Activated CD4-positive, alpha-beta T cell treated with anti-CD3 and anti-CD28 coated beads, Interleukin-2, amount 50 U/mL, for 1 hour (primary cell): Measurements from ENCODE around the gene CD207.
"Not testable (repeated sequence)": the region's sequence is repeated elsewhere in the genome, so short reads cannot be mapped to it uniquely, and the experiment has no call there.

Source experiments
- DNase-seq: peaks from one replicate; pipeline ENCODE4 v3.0.0-alpha.2; 2020

Gene CD207

DNA sequence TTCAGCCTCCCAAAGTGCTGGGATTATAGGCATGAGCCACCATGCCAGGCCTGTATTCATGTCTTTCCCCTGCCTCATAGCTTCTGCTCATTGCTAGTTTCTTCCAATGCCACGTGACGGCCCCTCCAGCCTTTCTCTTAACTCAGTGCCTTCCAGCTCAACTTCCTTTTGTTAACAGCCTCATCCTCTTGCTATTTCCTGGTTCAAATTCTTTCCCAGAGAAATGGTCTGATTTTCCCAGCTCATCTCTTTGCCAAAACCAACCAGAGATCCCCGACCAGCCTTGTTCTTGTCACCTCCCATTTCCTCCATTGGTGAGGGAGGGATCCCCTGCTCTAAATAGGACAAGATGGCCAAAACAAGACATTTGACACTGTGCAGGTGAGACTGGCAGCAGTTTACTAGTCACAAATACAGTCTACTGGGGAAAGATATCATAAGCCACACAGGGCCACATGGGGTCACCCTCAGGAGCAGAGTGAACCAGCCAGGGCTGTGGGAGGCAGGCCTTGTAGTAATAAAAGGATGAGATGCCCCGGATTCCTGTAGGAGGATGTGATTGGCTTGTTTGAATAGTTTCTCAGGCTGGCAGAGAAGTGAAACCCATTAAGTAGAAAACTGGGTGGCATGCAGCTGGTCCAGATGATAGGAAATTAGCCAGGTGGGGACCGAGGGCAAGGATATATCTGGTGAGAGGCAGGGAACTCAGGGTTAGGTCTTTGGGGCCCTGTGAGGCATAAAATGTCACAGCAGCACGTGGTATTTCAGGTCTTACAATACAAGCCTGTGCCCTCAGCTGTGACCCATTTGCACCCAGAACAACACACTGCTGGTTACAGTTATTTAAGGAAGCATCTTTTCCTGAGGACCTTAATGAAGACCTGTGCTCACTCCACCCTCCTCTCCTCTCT is 6.4 kb downstream of the CD207 start:
- DNase-seq = no peak

DNA sequence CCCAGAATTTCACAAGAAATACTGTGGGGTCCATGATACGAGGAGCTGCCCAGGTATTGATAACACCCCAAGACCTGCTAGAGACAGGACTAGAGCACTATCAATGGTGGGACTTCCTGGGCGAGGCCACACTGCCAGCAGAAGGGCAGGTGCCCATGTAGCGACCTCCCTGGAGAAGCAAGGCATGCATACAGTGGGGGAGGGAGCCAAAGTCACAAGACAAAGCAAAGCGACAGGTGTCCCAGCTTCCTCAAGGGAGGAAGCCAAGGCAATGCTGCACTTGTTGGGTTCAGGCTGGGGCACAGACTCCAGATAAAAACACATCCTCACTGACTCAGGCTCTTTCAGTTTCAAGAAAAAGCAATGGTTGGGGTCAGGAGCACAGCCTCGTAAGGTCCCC is 7.5 kb downstream of the CD207 start:
- no peak for DNase-seq

DNA sequence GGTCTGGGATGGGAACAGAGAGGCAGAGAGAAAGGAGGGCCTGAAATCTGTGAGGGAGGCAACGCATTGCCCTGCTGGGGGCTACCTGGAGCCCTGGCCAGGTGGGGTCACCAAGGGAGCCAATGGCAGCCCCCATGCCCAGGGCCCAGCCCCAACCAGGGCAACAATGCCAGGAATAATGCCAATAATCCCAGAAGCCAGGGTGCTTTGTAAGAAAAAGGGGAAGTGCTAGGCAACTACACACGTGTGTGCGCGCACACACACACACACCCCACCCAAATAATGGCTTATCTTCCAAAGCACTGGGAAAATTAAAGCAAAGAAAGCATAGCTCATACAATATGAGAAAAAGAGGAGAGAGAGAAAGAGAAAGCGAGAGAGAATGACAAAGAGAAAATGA is 8.2 kb downstream of the CD207 start:
- no peak for DNase-seq

DNA sequence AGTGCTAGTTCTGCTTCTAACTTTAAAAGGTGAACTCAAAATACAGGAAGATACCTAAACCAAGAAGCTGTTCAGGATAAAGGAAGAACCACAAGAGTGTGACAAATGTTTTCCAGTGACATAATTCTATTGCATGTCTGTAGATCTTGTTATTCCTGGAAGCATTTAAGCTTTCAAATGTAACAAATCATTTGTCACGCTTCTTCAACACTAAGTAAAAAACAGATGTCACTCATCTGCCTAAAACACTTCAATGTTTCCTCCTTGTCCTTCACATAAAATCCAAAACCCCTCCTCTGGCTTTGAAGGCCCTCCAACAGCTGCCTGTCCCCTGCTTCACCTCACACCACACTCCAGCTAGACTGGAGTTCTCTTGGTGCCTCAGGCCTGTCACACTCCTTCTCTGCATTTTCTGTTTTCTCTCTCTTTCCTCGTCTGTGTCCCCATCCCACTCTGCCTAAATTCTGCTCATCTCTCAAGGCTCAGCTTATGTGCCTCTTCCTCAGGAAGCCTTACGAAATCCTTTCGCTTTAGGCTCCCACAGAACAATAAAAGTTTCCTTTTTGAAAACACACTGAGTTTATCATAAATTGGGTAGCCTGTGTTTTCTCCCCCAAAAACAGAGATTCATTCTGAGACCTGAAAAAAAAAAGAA is 8.8 kb downstream of the CD207 start:
- no peak for DNase-seq

DNA sequence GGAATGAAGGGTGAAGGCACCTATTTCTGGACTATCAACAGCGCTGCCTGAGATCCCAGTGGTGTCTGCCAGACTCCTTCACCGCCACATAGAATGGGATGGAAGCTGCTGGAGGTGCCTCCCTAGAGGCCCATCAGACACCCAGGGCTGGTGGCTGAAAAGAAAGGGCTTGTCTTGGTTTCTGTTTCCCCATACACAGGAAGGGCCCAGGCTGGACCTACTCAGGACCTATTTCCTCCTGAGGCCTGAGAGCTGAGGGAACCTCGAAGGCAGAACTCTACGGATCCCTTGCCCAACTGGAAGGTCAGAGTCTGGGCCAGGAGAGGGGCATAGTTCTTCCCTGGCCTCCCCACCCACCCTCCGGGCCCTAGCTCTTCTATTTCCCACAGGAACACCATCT is 12.4 kb downstream of the CD207 start:
- DNase-seq = no peak

DNA sequence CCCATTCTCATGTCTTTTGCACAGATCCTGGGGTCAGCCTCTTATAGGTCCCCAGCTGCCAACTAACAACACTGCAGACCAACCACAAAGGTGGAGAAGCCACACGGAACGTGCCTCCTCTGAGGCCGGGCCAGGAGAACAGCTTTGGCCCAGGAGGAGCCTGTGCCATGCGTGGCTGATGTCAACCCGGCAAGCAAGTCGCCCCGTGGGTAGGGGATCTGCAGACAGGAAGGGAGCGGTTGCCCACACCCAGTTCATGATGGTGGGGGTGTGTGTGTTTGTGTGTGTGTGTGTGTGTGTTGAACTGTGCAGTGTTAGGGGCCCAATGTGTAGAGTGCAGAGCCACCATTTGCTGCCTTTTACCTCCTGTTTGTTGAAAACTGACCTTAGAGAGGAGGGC is 12.8 kb downstream of the CD207 start:
- no peak for DNase-seq

DNA sequence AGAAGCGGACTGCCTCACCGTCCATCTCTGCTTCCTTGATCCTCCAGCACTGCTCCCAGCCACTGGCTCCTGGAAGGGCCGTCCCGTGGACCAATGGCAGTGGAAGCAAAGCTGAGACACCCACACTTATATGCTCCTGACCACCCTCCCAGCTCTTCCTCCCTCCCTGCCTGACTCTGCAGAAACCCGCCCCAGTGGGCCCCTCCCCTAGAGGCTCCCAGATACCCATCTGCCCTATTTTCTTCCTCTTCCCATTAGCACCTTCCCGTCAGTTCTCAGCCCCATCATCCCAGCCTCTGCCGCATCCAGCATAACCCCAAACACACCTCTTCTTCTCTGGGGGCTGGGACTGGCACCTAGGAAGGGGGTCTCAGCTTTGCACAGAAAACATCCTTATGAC is 15.1 kb downstream of the CD207 start, which contains the start of gene CLEC4F:
CLEC4F (minus strand) TSS at position 101 of the 400 bp plus-strand sequence; CDS start at position 25, 76 bp downstream.
- no peak for DNase-seq

DNA sequence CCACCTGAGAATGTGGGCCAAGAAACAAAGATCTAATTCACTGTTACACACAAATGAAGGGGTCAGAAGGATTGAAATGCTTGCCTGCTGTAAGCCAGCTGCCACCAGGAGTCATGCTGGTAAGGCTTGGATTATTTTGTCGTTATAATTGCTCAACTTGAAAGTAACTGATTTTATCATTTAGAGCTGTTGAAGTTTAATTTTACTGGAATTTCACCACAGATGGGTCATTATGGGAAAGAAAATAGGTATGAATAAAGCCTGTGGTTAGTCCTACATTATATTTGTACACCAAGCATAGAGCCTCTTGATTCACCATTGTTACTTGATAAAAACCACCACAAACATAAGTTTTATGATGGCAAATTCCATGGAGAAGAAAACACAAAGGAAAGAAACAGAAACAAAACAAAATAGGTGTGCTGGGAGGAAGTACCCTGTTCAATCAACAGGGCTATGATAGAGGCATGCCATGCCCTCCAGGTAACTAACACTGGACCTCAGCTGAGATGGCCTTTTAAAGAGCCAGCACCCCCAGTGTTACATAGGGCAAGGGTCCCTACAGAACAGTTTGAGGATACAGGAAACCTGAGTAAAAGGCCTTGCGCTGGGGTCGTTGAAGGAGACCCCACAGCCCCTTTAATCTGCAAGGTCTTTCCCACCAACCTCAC is 18.2 kb downstream of the CD207 start:
- DNase-seq = no peak

DNA sequence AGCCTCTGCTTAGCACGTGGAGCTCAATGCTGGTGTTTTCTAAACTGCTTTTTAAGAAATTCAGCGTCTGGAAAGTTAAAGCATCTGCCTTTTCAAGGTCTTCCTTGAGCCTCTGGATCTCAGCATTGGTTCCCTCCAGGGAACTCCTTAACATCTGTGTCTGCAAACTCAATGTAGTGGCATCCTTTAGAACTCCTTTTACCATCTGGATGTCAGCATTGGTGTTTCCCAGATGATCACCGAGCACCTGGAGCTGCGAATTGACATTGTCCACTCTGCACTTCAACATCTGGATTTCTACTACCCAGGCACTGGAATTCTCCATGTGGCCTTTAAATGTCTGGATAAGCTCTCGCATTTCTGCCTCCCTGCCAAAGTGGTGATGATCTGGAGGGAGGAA is 18.9 kb downstream of the CD207 start:
- no peak for DNase-seq

DNA sequence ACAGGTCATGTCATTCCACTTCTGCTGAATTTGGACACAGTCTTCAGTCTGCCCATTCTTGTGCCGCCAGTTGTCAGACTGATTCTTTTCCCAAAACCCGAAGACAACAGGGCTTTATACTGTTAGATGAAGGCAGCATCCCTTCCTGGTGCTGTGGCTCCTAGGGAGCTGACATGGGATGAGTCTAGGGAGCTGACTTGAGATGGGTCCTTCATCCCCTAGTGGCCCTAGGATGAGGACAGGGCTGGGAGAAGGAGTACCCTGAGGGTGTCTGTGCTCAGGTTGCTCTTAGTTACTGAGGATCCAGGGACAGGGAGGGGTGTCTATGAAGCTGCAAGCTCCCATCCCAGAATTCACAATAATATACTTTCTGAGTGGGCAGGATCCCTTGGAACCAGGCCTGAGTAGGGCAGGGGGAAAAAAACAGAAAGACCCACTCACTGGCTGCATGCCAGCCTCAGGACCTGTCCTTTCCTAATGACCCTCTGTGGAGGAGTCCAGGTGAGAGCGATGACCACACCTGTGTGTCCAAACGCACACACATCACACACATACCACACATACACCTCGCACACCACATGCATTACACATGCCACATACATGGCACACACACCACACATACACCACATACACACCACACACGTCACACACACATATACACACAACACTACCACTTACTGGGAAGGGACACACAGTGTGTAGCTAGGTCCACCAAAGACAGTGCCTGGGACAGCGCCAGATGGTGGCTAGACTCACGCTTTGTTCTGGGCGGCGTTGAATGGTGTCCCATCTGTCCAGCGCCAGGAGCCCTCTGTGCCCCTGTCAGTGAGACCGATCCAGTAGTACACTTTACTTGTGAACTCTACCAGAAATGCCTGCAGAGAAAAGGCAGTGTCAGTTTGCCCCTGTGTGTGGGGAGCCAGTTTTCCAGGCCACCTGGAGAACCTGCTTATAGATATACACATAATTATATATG is 26.3 kb downstream of the CD207 start:
- no peak for DNase-seq

DNA sequence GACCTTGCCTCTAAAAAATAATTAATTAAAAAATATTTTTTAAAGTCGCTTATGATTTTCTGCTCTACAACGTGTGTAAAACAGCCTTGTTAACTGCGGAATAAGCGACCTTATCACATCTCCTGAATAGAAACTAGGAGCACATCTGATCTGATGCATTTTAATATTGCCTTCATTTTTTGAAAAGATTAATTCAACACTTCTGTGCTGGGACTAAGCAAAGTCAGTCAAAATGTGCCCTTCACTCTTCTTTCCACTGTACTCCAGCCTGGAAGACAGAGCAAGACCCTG is 27.8 kb downstream of the CD207 start:
- DNase-seq = no peak

DNA sequence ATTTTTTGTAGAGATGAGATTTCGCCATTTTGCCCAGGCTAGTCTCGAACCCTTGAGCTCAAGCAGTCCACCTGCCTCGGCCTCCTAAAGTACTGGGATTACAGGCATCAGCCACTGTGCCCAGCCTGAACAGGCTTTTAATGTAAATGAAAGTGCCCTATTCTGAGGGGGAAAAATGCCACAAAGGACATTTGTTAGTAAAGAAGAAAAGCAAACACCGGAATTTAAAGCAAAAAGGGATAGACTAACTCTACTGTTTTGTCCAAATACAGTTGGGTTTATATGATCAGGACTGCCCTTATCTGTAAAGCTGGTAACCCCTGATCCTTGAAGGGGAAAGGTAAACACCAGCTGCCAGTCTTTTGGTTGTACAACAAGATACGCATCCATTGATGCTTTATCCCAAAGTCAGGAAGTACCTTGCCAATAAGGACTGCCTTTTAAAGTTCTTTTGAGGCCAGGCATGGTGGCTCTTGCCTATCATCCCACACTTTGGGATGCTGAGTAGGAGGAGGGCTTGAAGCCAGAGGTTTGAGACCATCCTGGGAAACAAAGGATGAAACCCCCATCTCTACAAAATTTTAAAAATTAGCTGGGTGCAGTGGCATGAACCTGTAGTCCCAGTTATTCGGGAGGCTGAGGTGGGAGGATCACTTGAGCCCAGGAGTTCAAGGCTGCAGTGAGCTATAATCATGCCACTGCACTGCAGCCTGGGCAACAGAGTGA is 28.4 kb downstream of the CD207 start:
- no peak for DNase-seq

DNA sequence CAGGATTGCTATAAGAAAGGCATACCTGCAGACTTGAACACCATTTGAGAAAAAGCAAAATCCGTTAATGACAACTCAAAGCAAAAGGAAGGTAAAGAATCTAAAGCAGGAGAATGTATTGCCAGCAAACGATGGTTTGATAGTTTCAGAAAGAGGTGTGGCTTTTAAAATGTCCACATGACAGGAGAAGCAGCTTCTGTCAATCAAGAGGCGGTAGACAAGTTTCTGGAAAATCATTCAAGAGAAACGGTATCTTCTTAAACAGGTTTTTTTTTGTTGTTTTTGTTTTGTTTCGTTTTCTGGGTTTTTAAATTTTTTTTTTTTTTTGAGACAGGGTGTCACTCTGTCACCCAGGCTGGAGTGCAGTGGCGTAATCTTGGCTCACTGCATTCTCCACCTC is 29.0 kb downstream of the CD207 start:
- no peak for DNase-seq

DNA sequence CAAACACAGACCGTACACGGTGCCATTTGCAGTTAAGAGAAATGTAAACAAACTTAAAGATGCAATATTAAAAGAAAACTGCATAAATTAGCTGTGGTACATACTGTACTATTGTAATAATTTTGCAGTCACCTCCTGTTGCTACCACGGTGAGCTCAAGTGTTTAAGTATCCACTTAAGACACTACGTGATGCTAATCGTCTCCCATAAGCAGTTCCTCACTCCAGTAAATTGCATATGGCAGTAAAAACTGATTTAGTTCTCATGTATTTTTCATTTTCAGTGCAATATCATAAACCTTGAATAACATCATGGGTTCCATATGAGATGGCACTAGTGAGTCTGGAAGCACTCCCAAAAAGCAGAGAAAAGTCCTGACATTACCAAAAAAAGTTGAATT is 29.6 kb downstream of the CD207 start:
- no peak for DNase-seq

DNA sequence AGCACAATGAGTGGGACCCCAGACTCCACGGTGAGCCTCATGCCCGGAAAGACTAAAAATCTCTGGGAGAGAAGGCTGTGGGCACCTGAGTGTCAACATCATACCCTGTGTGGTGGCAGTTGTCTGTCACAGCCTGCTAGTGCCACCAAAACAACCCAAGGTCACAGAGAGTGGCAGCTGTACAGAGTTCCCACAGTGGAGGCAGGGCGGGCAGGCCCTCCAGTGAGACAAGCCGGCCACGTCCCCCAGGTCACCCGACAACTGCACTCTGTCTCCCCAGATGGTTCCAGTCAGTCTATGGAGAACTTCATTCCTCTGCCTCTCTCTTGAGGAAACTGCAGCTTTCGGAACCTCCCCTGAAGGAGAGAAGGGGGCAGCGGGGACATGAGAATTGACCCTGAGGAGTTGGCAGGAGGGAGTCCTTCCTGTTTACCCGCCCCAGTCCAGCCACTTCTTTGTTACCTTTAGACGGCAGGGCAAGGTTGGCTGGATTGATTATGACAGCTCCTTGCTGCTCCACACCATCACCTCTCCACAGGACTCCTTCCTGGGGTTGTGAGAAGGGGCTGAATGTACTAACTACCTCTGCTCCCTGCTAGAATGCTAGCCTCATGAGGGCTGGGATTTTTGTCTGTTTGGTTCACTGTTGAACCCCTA is 33.9 kb downstream of the CD207 start:
- DNase-seq = no peak

DNA sequence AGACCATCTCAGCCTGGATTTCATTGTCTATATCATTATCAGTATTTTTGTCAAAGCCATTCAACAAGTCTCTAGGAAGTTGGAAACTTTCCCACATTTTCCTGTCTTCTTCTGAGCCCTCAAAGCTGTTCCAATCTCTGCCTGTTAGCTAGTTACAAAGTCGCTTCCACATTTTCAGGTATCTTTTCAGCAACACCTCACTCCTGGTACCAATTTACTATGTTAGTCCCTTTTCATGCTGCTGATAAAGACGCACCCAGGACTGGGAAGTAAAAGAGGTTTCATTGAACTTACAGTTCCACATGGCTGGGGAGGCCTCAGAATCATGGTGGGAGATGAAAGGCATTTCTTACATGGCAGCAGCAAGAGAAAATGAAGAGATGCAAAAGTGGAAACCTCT is 35.9 kb downstream of the CD207 start:
- no peak for DNase-seq

DNA sequence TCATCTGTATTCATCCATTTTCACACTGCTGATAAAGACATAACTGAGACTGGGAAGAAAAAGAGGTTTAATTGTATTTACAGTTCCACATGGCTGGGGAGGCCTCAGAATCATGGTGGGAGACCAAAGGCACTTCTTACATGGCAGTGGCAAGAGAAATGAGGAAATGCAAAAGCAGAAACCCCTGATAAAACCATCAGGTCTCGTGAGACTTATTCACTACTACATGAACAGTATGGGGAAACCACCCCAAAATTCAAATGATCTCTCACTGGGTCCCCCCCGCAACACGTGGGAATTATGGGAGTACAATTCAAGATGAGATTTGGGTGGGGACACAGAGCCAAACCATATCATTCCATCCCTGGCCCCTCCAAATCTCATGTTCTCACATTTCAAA is 37.6 kb downstream of the CD207 start:
- DNase-seq = not testable (repeated sequence)

DNA sequence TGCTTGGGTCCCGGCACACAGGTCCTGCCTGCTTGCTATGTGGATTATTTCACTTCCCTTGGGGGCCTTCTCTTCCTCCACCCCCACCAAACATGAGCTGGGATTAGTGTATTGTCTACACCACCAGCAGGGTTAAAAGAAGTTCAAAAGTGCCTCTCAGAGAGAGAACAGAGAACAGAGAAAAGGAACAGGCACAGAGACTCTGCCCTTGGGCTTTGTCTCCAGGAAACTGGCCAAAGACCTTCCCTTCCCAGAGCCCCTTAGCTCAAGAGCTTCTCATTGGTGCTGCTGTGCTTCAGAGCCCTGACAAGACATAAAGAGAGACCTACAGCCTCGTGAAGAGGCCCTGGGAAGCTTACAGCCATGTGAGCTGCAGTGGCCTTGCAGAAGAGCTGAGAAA is 38.1 kb downstream of the CD207 start:
- DNase-seq = no peak

DNA sequence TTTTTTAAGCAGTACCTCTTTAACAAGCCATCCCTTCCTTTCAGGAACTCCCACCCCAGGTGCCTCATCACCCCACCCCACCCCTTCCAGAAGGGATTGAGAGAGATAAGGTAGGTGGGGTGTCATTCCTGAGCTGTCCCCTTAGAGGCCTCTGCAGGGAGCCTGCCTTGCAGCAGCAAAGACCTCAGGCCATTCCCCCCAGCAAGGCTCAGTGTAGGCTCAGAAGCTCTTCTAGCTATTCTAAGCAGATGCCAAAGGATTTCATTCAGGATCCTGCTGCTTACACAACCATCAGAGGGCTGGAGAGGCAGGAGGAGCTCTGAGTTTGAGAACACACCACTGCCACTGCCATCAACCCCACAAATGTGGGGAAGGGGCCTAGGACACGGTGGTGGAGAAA is 39.4 kb downstream of the CD207 start:
- DNase-seq = no peak

DNA sequence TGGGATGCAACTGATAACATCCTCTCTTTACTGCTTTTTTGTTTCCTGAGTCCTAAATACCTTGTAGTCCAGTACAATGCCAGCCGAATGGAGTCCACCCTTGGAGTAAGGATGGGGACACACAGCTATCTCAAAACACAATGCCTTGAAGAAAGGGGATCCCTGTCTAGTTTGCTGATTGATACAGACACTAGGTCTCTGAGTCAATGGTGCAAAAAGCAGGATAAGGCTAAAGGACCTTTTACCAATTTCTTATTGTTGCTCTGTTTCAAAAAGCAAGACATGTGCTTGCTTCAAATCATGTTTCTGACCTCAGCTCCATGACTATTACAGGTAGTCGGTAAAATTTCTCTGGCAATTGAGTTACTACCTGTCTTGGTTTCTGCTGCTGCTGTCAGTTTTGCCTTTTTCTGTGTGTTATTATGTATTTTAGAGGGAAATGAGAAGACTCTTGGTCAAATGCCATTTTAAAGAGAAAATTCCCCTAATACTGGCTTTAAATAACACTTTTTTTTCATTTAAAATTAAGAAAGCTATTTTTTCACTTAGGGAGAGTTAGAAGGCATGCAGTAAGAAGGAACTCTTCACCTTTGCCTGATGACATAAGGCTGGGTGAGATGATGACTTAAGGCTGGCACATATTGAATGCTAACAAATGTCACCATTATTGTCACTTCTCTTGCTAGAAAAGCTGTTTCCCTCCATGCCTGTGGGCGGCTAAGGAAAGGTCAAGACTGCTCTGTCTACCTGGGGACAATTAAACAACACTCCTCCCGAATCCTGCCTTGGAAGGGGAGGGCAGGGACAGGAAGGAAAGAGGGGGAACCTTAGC is 40.2 kb downstream of the CD207 start:
- DNase-seq = no peak

DNA sequence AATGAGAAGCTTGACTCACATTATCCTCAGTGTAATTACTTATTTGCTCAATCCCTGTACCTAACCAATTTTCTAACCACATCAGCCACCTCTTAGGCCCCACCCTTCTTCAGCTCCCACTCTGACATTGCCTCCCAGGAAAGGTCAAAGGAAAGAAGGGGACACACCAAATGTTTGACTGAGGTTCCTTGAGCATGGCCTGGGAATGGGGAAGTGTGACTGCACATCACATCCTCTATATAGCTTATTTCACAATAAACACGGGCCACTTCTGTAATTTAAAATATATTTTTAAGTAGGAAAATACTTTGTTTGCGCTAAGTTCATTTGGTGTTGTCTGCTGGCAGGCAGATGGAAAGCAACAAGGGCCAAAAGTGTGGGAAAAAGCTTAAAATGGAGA is 42.2 kb downstream of the CD207 start:
- no peak for DNase-seq
